Fibroblast of lung (primary cell): ENCODE data around the gene NT5C3A.

Experiments used
- CTCF ChIP-seq, 2 donors: IDR thresholded peaks in 1 of 2; conservative IDR thresholded peaks in 1 of 2; 1 replicate in 1 of 2; 2 replicates in 1 of 2; pipeline ENCODE4 v1.5.1; 2011 to 2012; ENCODE audit warnings: low read length in 2 of 2, control low read depth in 1 of 2, inconsistent platforms in 1 of 2, low read depth in 1 of 2, mild to moderate bottlenecking in 1 of 2
- EZH2 ChIP-seq: IDR thresholded peaks from 2 replicates; pipeline ENCODE4 v1.5.1; 2012; ENCODE audit warnings: low read length, control low read depth, mild to moderate bottlenecking; ENCODE audit errors: missing control alignments

- TF ChIP-seq CTCF (conservative IDR thresholded peaks at IDR 0.05 in 1 of 2, IDR thresholded peaks at IDR 0.05 in 1 of 2; ENCODE audit: low read depth in 1 of 2, low read length in 2 of 2) (no peak), EZH2 (no peak)
These were observed 38.3 kb downstream of the NT5C3A start for GRCh38 chr7:33024189-33024757.
